ENCODE measurements around the gene RABGAP1L. TPM values are rescaled to one million over a fixed set of nuclear protein-coding genes. Genes with fewer than 3 reads are reported as not detected.
A peak's percentile ranks its signal among the peaks of the same experiment; 100 is the strongest.

Gene RABGAP1L
- total and polyA plus RNA-seq, 10 of the 15 experiments (the other 5 are each of a cell fraction or from before 2014, with no cell fraction given), result 5.8 to 194 (median 113) TPM

DNA sequence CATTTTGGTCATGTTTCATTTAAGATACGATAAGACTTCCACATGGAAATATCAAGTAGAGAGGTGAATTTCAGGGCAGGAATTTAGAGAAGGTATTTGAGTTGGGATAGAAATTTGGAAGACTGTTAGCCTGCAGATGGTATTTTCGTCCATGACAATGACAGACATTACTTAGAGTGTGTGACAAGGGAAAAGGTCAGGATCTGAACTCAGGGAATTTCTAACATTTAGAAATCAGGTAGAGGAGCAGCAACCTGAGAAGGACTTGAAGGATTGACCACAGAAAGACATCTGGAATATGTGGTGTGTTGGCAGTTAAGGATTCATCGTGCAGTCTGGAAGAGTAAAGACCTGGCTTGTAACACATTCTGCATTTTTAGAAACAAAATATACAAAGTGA is 57.9 kb downstream of the RABGAP1L start:
- Histone ChIP-seq H3K27me3 (replicated peaks in 1 of 2; ENCODE audit: control insufficient read depth in 2 of 2, insufficient read depth in 2 of 2, low read length in 1 of 2) (no peaks in the 10 kb centered on the region), H2AFZ (ENCODE audit: control insufficient read depth, low read depth, low read length) (no peak overlapping the region), H3K4me1 (ENCODE audit: control insufficient read depth, insufficient read depth, low read length) (peaks cover 38% of the 10 kb centered on the region), H4K20me1 (ENCODE audit: control insufficient read depth, insufficient read depth) (no peaks in the 10 kb centered on the region), H3K4me3 (no peak overlapping the region), H3K27ac (ENCODE audit: control insufficient read depth, insufficient read depth) (peak overlapping the region; percentile 14; the same call in 1 of the 2 replicates), H3K36me3 (ENCODE audit: control insufficient read depth in 2 of 2, insufficient read depth in 2 of 2, low read length in 1 of 2) (peaks cover 0 to 14% of the 10 kb centered on the region in 2 experiments; a peak in 1 of 4 replicates), H3K9ac (ENCODE audit: control insufficient read depth, insufficient read depth, low read length) (no peak overlapping the region), H3K79me2 (ENCODE audit: control insufficient read depth, insufficient read depth, low read length) (peaks cover 48% of the 10 kb centered on the region), H3K9me3 (replicated peaks; ENCODE audit: control insufficient read depth, insufficient read depth, low read length) (no peaks in the 10 kb centered on the region; the same call in 1 of the 3 replicates), H3K4me2 (ENCODE audit: control insufficient read depth, insufficient read depth) (peak overlapping the region; percentile 6; the same call in 1 of the 2 replicates)
- 29% methylated on average over 3 of the region's 3 CpGs for WGBS (ENCODE audit: insufficient coverage, insufficient replicate concordance, low lambda C conversion rate, missing lambda C conversion rate)
- TF ChIP-seq STAT1 (conservative IDR thresholded peaks at IDR 0.05), result no peak
- no peak for FAIRE-seq
- in situ Hi-C loops (cut with MboI) (loop anchor here (5.0 to 25.0 kb wide), 2 partner anchors 120 to 780 kb away; no protein-coding TSS in a partner anchor), intact Hi-C loops (cut with micrococcal nuclease; ENCODE audit: unreplicated experiment) (loop anchor here (2.0 to 10.0 kb wide), 6 partner anchors 60 to 1474 kb away; partner anchors contain the start of genes GAS5, RABGAP1L and ZBTB37)
- ChIA-PET SMC1A (ENCODE audit: uncharacterized antibody, unreplicated experiment) (interaction anchor here (0.8 to 2.0 kb wide), 11 partner anchors 12 to 1475 kb away, joined by 3 to 14 read pairs (median 4); no protein-coding TSS in a partner anchor), CTCF (interaction anchor here (0.7 to 2.8 kb wide), 20 partner anchors 10 to 1475 kb away, joined by 3 to 33 read pairs (median 4); partner anchors contain the start of gene CENPL), POLR2A (no interaction called here), RAD21 (ENCODE audit: unreplicated experiment) (interaction anchor here (0.6 to 2.2 kb wide), 12 partner anchors 10 to 1492 kb away, joined by 3 to 22 read pairs (median 4); no protein-coding TSS in a partner anchor)
- no peak for DNase-seq (ENCODE audit: low read depth, low spot score)
- BruUV-seq (replicated peaks), result no TSS peak
- ATAC-seq, result no peak

DNA sequence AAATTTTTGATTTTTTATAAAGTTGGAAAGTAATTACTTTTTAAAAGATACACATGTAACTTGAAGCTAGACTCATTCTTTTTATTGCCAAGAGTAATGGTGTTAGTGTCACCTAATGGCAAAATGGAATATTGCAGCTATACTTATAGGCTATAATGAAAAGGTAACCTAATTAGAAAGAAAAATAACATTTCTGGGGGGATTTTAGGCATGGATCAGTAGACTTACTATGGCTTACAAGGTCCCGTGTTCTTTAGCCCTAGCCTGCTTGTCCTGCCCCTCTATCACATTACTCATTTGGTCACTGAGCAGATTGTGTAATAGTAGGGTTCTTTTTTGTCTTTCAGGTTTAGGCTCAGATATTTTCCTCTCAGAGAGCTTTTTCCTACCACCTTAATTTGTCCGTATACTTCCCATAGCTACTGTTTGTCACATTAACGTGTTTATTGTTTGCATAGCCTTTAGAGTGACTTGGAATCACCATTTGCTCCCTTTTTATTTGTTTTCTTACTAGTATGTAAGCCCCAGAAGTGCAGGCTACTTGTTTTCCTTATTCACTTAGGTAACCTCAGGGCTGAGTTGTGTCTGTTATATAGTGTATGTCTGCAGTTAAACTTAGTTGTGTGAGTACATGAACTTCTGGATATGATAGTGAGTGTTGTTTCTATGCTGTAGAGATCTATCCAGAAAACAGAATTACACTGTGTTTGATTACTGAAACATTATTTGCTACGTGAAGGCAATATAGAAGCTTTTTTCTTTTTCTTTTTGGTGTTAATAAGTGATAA is 58.7 kb downstream of the RABGAP1L start:
- Histone ChIP-seq H3K36me3 (ENCODE audit: control insufficient read depth in 2 of 2, insufficient read depth in 2 of 2, low read length in 1 of 2) (peaks cover 0 to 15% of the 10 kb centered on the region in 2 experiments; a peak in 1 of 4 replicates), H3K4me2 (ENCODE audit: control insufficient read depth, insufficient read depth) (peak overlapping the region; percentile 3; the same call in 1 of the 2 replicates), H3K4me1 (ENCODE audit: control insufficient read depth, insufficient read depth, low read length) (peaks cover 38% of the 10 kb centered on the region), H3K9ac (ENCODE audit: control insufficient read depth, insufficient read depth, low read length) (no peak overlapping the region), H3K27ac (ENCODE audit: control insufficient read depth, insufficient read depth) (peak overlapping the region; percentile 36), H4K20me1 (ENCODE audit: control insufficient read depth, insufficient read depth) (no peaks in the 10 kb centered on the region), H3K79me2 (ENCODE audit: control insufficient read depth, insufficient read depth, low read length) (peaks cover 48% of the 10 kb centered on the region), H3K4me3 (no peak overlapping the region), H2AFZ (ENCODE audit: control insufficient read depth, low read depth, low read length) (no peak overlapping the region), H3K27me3 (replicated peaks in 1 of 2; ENCODE audit: control insufficient read depth in 2 of 2, insufficient read depth in 2 of 2, low read length in 1 of 2) (no peaks in the 10 kb centered on the region), H3K9me3 (replicated peaks; ENCODE audit: control insufficient read depth, insufficient read depth, low read length) (no peaks in the 10 kb centered on the region; the same call in 1 of the 3 replicates)
- in situ Hi-C loops (cut with MboI), result loop anchor here (5.0 to 25.0 kb wide), 2 partner anchors 121 to 781 kb away; no protein-coding TSS in a partner anchor
- POLR2A ChIA-PET, result no interaction called here
- TF ChIP-seq, protein P1, sequence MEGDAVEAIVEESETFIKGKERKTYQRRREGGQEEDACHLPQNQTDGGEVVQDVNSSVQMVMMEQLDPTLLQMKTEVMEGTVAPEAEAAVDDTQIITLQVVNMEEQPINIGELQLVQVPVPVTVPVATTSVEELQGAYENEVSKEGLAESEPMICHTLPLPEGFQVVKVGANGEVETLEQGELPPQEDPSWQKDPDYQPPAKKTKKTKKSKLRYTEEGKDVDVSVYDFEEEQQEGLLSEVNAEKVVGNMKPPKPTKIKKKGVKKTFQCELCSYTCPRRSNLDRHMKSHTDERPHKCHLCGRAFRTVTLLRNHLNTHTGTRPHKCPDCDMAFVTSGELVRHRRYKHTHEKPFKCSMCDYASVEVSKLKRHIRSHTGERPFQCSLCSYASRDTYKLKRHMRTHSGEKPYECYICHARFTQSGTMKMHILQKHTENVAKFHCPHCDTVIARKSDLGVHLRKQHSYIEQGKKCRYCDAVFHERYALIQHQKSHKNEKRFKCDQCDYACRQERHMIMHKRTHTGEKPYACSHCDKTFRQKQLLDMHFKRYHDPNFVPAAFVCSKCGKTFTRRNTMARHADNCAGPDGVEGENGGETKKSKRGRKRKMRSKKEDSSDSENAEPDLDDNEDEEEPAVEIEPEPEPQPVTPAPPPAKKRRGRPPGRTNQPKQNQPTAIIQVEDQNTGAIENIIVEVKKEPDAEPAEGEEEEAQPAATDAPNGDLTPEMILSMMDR (IDR thresholded peaks at IDR 0.05 in 2 of 3, conservative IDR thresholded peaks at IDR 0.05 in 1 of 3; ENCODE audit: control insufficient read depth in 2 of 3, extremely low read depth in 1 of 3, insufficient read depth in 1 of 3, low read depth in 3 of 3, low read length in 3 of 3), result peak; percentile 64 to 79 (median 76); a peak in 5 of 6 replicates
- TF ChIP-seq, protein P2, sequence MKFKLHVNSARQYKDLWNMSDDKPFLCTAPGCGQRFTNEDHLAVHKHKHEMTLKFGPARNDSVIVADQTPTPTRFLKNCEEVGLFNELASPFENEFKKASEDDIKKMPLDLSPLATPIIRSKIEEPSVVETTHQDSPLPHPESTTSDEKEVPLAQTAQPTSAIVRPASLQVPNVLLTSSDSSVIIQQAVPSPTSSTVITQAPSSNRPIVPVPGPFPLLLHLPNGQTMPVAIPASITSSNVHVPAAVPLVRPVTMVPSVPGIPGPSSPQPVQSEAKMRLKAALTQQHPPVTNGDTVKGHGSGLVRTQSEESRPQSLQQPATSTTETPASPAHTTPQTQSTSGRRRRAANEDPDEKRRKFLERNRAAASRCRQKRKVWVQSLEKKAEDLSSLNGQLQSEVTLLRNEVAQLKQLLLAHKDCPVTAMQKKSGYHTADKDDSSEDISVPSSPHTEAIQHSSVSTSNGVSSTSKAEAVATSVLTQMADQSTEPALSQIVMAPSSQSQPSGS (IDR thresholded peaks at IDR 0.05; ENCODE audit: low read length), result peak; percentile 25; the same call in 1 of the 2 replicates
- peak; percentile 86 for TF ChIP-seq RAD21 (IDR thresholded peaks at IDR 0.05; ENCODE audit: insufficient read depth, low read depth, low read length)
- TF ChIP-seq SMC3 (IDR thresholded peaks at IDR 0.05; ENCODE audit: borderline replicate concordance, low read length), result peak; percentile 70; the same call in 1 of the 2 replicates
- TF ChIP-seq POLR2AphosphoS2 (IDR thresholded peaks at IDR 0.05; ENCODE audit: low read depth, low read length), result no peak
- SMC1A ChIA-PET (ENCODE audit: uncharacterized antibody, unreplicated experiment), result interaction anchor here (0.7 to 2.0 kb wide), 16 partner anchors 10 to 1476 kb away, joined by 3 to 14 read pairs (median 4); no protein-coding TSS in a partner anchor
- WGBS (ENCODE audit: insufficient coverage, insufficient replicate concordance, low lambda C conversion rate, missing lambda C conversion rate), result 11% methylated on average over 4 of the region's 4 CpGs
- BruUV-seq (replicated peaks), result no TSS peak
- CTCF ChIA-PET, result interaction anchor here (0.6 to 2.8 kb wide), 30 partner anchors 9 to 1476 kb away, joined by 3 to 33 read pairs (median 4); partner anchors contain the start of gene CENPL
- DNase-seq (ENCODE audit: low read depth, low spot score) (no peak), ATAC-seq (peak; percentile 79), FAIRE-seq (no peak)
- intact Hi-C loops (cut with micrococcal nuclease; ENCODE audit: unreplicated experiment), result loop anchor here (2.0 to 10.0 kb wide), 6 partner anchors 61 to 1475 kb away; partner anchors contain the start of genes GAS5, RABGAP1L and ZBTB37
- RAD21 ChIA-PET (ENCODE audit: unreplicated experiment), result interaction anchor here (0.6 to 2.2 kb wide), 18 partner anchors 11 to 1493 kb away, joined by 3 to 22 read pairs (median 3); no protein-coding TSS in a partner anchor

Measured in GM12878 (cell line).